Neural progenitor cell (in vitro differentiated cells): Measurements from ENCODE around the gene RPTOR. TPM values are rescaled to one million over a fixed set of nuclear protein-coding genes. Genes with fewer than 3 reads are reported as not detected.

Experiments
- DNase-seq: peaks from one replicate; pipeline ENCODE4 v3.0.0-alpha.2; 2016; ENCODE audit warnings: low spot score
- H2AFZ ChIP-seq: fragments of 200-600 bp; sonication (generic); replicated peaks from 2 replicates; pipeline ENCODE4 v1.6.1; 2016; ENCODE audit warnings: antibody characterized with exemption
- H3F3A ChIP-seq: fragments of 200-600 bp; sonication (generic); 2 replicates; pipeline ENCODE4 v1.6.1; 2016; ENCODE audit warnings: antibody characterized with exemption, low read depth
- H3K27ac ChIP-seq: fragments of 200-600 bp; sonication (generic); 2 replicates; pipeline ENCODE4 v1.5.1; 2016; ENCODE audit warnings: mild to moderate bottlenecking
- H3K27me3 ChIP-seq: fragments of 200-600 bp; sonication (generic); 2 replicates; pipeline ENCODE4 v1.6.1; 2016; ENCODE audit warnings: mild to moderate bottlenecking, moderate library complexity
- H3K36me3 ChIP-seq: fragments of 200-600 bp; sonication (generic); 2 replicates; pipeline ENCODE4 v1.5.1; 2016
- H3K4me1 ChIP-seq: fragments of 200-600 bp; sonication (generic); 2 replicates; pipeline ENCODE4 v1.6.1; 2016; ENCODE audit warnings: mixed run types
- H3K4me2 ChIP-seq: fragments of 200-600 bp; sonication (generic); 2 replicates; pipeline ENCODE4 v1.6.1; 2016
- H3K4me3 ChIP-seq: fragments of 200-600 bp; sonication (generic); 2 replicates; pipeline ENCODE4 v1.5.1; 2016
- H3K79me2 ChIP-seq: fragments of 200-600 bp; sonication (generic); 2 replicates; pipeline ENCODE4 v1.6.1; 2016; ENCODE audit warnings: low read depth
- H3K9ac ChIP-seq: fragments of 200-600 bp; sonication (generic); 2 replicates; pipeline ENCODE4 v1.6.1; 2016
- H3K9me3 ChIP-seq: fragments of 200-600 bp; sonication (generic); 2 replicates; pipeline ENCODE4 v1.5.1; 2016; ENCODE audit warnings: low read depth
- H4K20me1 ChIP-seq: fragments of 200-600 bp; sonication (generic); 2 replicates; pipeline ENCODE4 v1.6.1; 2016; ENCODE audit warnings: low read depth
- H3K27ac Mint-ChIP-seq: 3 replicates; pipeline ENCODE4 v1.8.0; 2021; ENCODE audit warnings: mixed read lengths
- H3K27me3 Mint-ChIP-seq: 2 replicates; pipeline ENCODE4 v1.8.0; 2022; ENCODE audit warnings: low read depth, mild to moderate bottlenecking, inconsistent platforms, moderate library complexity, mixed read lengths; ENCODE audit not compliant: insufficient read depth
- H3K36me3 Mint-ChIP-seq: 3 replicates; pipeline ENCODE4 v1.8.0; 2021; ENCODE audit warnings: mixed read lengths
- H3K4me1 Mint-ChIP-seq: 3 replicates; pipeline ENCODE4 v1.8.0; 2021; ENCODE audit warnings: mixed read lengths
- H3K4me3 Mint-ChIP-seq: 3 replicates; pipeline ENCODE4 v1.8.0; 2021; ENCODE audit warnings: mild to moderate bottlenecking, moderate library complexity, mixed read lengths
- H3K9me3 Mint-ChIP-seq: 3 replicates; pipeline ENCODE4 v1.8.0; 2020; ENCODE audit warnings: mixed read lengths
- EZH2 ChIP-seq: fragments of 200-600 bp; sonication (generic); IDR thresholded peaks from 2 replicates; pipeline ENCODE4 v1.6.1; 2017; ENCODE audit warnings: antibody characterized with exemption, mild to moderate bottlenecking, moderate library complexity
- EZH2phosphoT487 ChIP-seq: fragments of 200-600 bp; sonication (generic); IDR thresholded peaks from 2 replicates; pipeline ENCODE4 v1.6.1; 2017; ENCODE audit warnings: antibody characterized with exemption
- total RNA-seq: library from RNA; depleted of rRNA; stranded (reverse); fragments of >200 nt; gene quantifications from 2 replicates; pipeline ENCODE4 v1.2.3, GENCODE V29; 2015; ENCODE audit warnings: low replicate concordance
- TF ChIP-seq, protein P1 (sequence below): fragments of 200-600 bp; sonication (generic); IDR thresholded peaks from 2 replicates; pipeline ENCODE4 v1.5.1; 2017; ENCODE audit warnings: antibody characterized with exemption, mild to moderate bottlenecking

Gene RPTOR
- total RNA-seq, 1 donor from 2014 or later = 7.4 TPM

DNA sequence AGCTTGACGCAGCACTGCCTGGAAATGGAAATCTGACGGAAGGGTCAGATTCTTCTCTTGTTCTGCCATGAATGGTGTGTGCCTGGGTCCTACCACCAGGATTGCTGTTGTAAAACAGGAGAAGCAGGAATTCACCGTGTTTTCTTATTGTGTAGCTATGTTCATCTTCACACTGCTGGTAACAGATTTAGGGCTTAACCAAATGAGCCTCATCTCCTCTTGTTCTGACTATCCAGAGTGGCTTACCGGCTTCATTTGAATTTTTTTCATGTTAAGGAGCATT, 349.7 kb downstream of the RPTOR start:
- Mint-ChIP-seq H3K4me3 (no peak overlapping the region), H3K27ac (no peak overlapping the region), H3K36me3 (peaks cover 9% of the 10 kb centered on the region), H3K9me3 (no peaks in the 10 kb centered on the region), H3K27me3 (peaks cover 3% of the 10 kb centered on the region), H3K4me1 (peaks cover 28% of the 10 kb centered on the region)
- Histone ChIP-seq H3K79me2 (no peaks in the 10 kb centered on the region), H3K4me2 (no peak overlapping the region), H2AFZ (no peak overlapping the region), H3K4me1 (no peaks in the 10 kb centered on the region), H3K27me3 (no peaks in the 10 kb centered on the region), H3K4me3 (no peak overlapping the region), H3K27ac (no peak overlapping the region), H4K20me1 (peaks cover 7% of the 10 kb centered on the region), H3K9me3 (no peaks in the 10 kb centered on the region), H3K9ac (no peak overlapping the region), H3F3A (peaks cover 4% of the 10 kb centered on the region), H3K36me3 (no peaks in the 10 kb centered on the region)
- TF ChIP-seq, protein P1, sequence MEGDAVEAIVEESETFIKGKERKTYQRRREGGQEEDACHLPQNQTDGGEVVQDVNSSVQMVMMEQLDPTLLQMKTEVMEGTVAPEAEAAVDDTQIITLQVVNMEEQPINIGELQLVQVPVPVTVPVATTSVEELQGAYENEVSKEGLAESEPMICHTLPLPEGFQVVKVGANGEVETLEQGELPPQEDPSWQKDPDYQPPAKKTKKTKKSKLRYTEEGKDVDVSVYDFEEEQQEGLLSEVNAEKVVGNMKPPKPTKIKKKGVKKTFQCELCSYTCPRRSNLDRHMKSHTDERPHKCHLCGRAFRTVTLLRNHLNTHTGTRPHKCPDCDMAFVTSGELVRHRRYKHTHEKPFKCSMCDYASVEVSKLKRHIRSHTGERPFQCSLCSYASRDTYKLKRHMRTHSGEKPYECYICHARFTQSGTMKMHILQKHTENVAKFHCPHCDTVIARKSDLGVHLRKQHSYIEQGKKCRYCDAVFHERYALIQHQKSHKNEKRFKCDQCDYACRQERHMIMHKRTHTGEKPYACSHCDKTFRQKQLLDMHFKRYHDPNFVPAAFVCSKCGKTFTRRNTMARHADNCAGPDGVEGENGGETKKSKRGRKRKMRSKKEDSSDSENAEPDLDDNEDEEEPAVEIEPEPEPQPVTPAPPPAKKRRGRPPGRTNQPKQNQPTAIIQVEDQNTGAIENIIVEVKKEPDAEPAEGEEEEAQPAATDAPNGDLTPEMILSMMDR = peak; percentile 29
- TF ChIP-seq EZH2 (no peak), EZH2phosphoT487 (no peak)
- DNase-seq = no peak

DNA sequence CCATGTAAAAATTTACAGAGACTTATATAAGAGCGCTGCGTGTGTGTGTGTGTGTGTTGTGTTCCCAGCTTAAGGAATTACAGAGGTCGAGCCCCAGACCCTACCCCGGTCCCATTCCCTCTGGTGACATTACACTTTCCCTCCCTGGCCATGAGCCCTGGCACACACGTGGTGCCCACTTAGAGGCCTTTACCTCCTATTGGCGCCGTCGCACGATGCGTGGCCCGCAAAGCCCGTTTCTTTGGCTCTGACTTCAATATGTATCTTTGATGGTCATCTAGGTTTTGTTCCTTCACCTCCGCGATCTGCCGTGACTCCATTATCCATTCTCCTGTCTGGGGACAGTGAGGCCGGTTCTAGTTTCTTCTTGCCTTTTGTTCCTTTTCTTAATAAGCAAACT, 350.1 kb downstream of the RPTOR start:
- H3K36me3 Mint-ChIP-seq = peaks cover 9% of the 10 kb centered on the region
- H3K27ac Mint-ChIP-seq = no peak overlapping the region
- H3K4me3 ChIP-seq = no peak overlapping the region
- H3K4me3 Mint-ChIP-seq = no peak overlapping the region
- H3K9me3 Mint-ChIP-seq = no peaks in the 10 kb centered on the region
- no peaks in the 10 kb centered on the region for H3K36me3 ChIP-seq
- H3K4me1 ChIP-seq = no peaks in the 10 kb centered on the region
- peaks cover 3% of the 10 kb centered on the region for H3K27me3 Mint-ChIP-seq
- H3K27ac ChIP-seq = no peak overlapping the region
- H3K27me3 ChIP-seq = no peaks in the 10 kb centered on the region
- no peak overlapping the region for H2AFZ ChIP-seq
- no peaks in the 10 kb centered on the region for H3K9me3 ChIP-seq
- no peaks in the 10 kb centered on the region for H3K79me2 ChIP-seq
- no peak overlapping the region for H3K9ac ChIP-seq
- no peak for DNase-seq
- peaks cover 11% of the 10 kb centered on the region for H4K20me1 ChIP-seq
- TF ChIP-seq, protein P1 = no peak
- TF ChIP-seq EZH2phosphoT487 (no peak), EZH2 (no peak)
- H3K4me2 ChIP-seq = no peak overlapping the region
- H3F3A ChIP-seq = peaks cover 4% of the 10 kb centered on the region
- peaks cover 28% of the 10 kb centered on the region for H3K4me1 Mint-ChIP-seq

DNA sequence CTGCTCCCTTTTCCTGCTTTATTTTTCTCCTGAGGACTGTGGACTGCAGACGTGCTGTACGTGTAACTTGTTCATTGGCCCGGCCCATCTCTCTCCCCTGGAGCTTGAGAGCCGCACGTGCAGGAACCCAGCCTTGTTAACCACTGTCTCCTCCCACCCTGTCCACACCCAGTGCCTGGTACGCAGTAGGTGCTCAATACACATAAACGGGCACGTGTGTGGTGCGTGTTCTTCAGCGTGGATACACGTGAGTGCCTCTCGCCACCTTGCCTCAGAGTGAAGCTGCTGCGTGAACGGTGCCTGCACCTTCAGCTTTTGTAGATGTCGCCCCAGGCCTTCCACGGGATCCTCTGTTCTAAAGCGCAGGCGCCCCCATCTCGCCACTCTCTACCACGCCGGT, 350.7 kb downstream of the RPTOR start:
- H3K9me3 Mint-ChIP-seq = no peaks in the 10 kb centered on the region
- Histone ChIP-seq H3F3A (peaks cover 4% of the 10 kb centered on the region), H3K9ac (no peak overlapping the region), H4K20me1 (peaks cover 14% of the 10 kb centered on the region), H3K27me3 (no peaks in the 10 kb centered on the region), H3K36me3 (no peaks in the 10 kb centered on the region), H3K9me3 (no peaks in the 10 kb centered on the region), H3K4me1 (no peaks in the 10 kb centered on the region), H2AFZ (no peak overlapping the region), H3K27ac (no peak overlapping the region), H3K4me3 (no peak overlapping the region), H3K4me2 (no peak overlapping the region), H3K79me2 (no peaks in the 10 kb centered on the region)
- peak overlapping the region; percentile 63 for H3K27ac Mint-ChIP-seq
- DNase-seq = no peak
- H3K36me3 Mint-ChIP-seq = peaks cover 9% of the 10 kb centered on the region
- H3K4me1 Mint-ChIP-seq = peaks cover 28% of the 10 kb centered on the region
- no peak overlapping the region for H3K4me3 Mint-ChIP-seq
- peaks cover 3% of the 10 kb centered on the region for H3K27me3 Mint-ChIP-seq
- TF ChIP-seq EZH2phosphoT487 (no peak), EZH2 (no peak)
- TF ChIP-seq, protein P1 = no peak

GRCh38 chr17:80898716-80899115, 354.1 kb downstream of the RPTOR start:
- Histone ChIP-seq H3K79me2 (no peaks in the 10 kb centered on the region), H3F3A (peaks cover 8% of the 10 kb centered on the region), H4K20me1 (peaks cover 19% of the 10 kb centered on the region), H3K4me3 (no peak overlapping the region), H3K36me3 (no peaks in the 10 kb centered on the region), H3K9ac (no peak overlapping the region), H3K27me3 (no peaks in the 10 kb centered on the region), H3K9me3 (no peaks in the 10 kb centered on the region), H3K4me1 (peaks cover 5% of the 10 kb centered on the region), H3K27ac (no peak overlapping the region), H3K4me2 (no peak overlapping the region), H2AFZ (no peak overlapping the region)
- H3K4me3 Mint-ChIP-seq = no peak overlapping the region
- peaks cover 9% of the 10 kb centered on the region for H3K36me3 Mint-ChIP-seq
- H3K9me3 Mint-ChIP-seq = no peaks in the 10 kb centered on the region
- H3K27ac Mint-ChIP-seq = no peak overlapping the region
- H3K27me3 Mint-ChIP-seq = peaks cover 3% of the 10 kb centered on the region
- H3K4me1 Mint-ChIP-seq = peaks cover 21% of the 10 kb centered on the region
- peak; percentile 43 for DNase-seq
- TF ChIP-seq, protein P1 = no peak
- no peak for TF ChIP-seq EZH2phosphoT487
